Right cardiac atrium (tissue), 5 donors: ENCODE data around the gene TENM4. TPM values are rescaled to one million over a fixed set of nuclear protein-coding genes. Genes with fewer than 3 reads are reported as not detected.

Source experiments
- ATAC-seq, 2 donors: fragments of 200-7000 bp; cut with Tn5 transposase; one replicate each; pipeline versions ENCODE4 v1.8.0 to v1.9.1; 2020; ENCODE audit warnings: moderate library complexity in 2 of 2, mild to moderate bottlenecking in 1 of 2
- DNase-seq, 3 donors: peaks; one replicate each; pipeline ENCODE4 v3.0.0-alpha.2; 2020
- H3K27ac ChIP-seq: one replicate; pipeline ENCODE4 v1.5.1; 2013; ENCODE audit warnings: mild to moderate bottlenecking, low read length, control low read depth, moderate library complexity
- H3K27me3 ChIP-seq: one replicate; pipeline ENCODE4 v1.6.1; 2013; ENCODE audit not compliant: control insufficient read depth, insufficient read depth
- H3K4me1 ChIP-seq: one replicate; pipeline ENCODE4 v1.6.1; 2013; ENCODE audit warnings: low read length; ENCODE audit not compliant: control insufficient read depth, insufficient read depth
- H3K4me3 ChIP-seq: one replicate; pipeline ENCODE4 v1.5.1; 2013; ENCODE audit warnings: low read length, control low read depth
- H3K9me3 ChIP-seq: one replicate; pipeline ENCODE4 v1.6.1; 2013; ENCODE audit warnings: low read length; ENCODE audit not compliant: control insufficient read depth
- WGBS: extraction: QIAGEN DNeasy Blood & Tissue Kit; methylation state at CpG from one replicate; pipeline ENCODE4 v1.1.7; 2013; 5-methylcytosine and 5-hydroxymethylcytosine counted together
- intact Hi-C, 4 donors: fragments of 100-400 bp; cut with DNase I; formaldehyde crosslinking; loops; one replicate each; pipeline versions ENCODE4 v1.11.0 to v1.14.0; 2022 to 2023
- polyA plus RNA-seq: library from polyadenylated mRNA; stranded (reverse); fragments of 200-250 nt; gene quantifications from one replicate; pipeline ENCODE4 v1.2.3, GENCODE V29; 2013
- total RNA-seq, 4 donors: library from RNA; stranded (reverse); fragmentation: NEBNext Ultra II Directional; extraction: Animal tissue kit (Norgen Biotek cat#: 25700); gene quantifications; one replicate each; pipeline ENCODE4 v1.2.1, GENCODE V29; 2021
- donor health status: healthy with polysubstance abuse.
- donor health status: DM: no; HTN: yes; CAD: no.
- donor health status: DM: no; HTN: no; CAD: no.
- donor health status: DM: no; HTN: yes; CAD: no; lungs with severe emphysema.
- donor health status: DM: yes; HTN: yes; CAD: no.

The TENM4 gene
- total and polyA plus RNA-seq, 5 donors = 0.26 to 2.3 (median 0.71) TPM

DNA sequence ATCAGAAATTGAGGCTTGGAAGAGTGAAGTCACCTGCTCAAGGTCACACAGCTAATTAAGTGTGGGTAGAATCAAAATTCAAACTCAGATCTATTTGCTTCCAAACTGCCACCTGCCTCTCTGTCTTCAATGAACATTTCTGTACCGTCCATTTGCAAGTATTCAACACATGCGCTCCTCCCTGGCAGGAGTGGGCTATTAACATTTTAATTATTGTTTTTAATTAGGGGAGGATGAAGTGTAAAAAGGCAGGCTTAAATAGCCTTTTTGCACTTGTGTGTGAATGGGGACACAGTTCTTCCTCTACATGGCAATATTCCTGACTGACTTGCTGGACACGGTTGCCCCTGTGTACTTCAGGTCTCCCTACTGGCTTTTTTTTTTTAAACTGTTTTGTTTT, 751.7 kb downstream of the TENM4 start:
- ATAC-seq = no peak
- H3K27me3 ChIP-seq = no peaks in the 10 kb centered on the region
- 81% methylated on average over 3 of the region's 3 CpGs for WGBS
- no peak overlapping the region for H3K27ac ChIP-seq
- no peaks in the 10 kb centered on the region for H3K4me1 ChIP-seq
- H3K9me3 ChIP-seq = no peaks in the 10 kb centered on the region
- H3K4me3 ChIP-seq = no peak overlapping the region
- DNase-seq = no peak
- intact Hi-C loops = no loop called here

DNA sequence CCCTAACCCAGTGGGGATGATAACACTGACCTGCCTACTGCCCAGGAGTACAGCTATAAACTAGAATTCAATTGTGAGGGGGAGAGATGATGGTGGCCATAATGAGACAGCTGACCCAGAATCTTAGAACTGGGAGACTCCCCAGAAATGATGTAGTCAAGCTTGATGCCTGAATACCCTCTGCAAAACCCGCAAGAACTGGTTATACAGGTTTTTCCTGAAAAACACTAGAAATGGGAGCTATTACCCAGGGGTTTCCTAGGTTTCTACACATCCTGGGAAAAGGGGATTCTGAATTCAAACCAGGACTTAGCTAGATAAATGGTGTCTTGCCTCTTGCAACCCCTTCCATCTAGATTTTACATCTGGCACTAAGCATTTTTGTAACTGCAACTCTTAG, 752.4 kb downstream of the TENM4 start:
- H3K27ac ChIP-seq = no peak overlapping the region
- H3K4me3 ChIP-seq = no peak overlapping the region
- intact Hi-C loops = no loop called here
- no peaks in the 10 kb centered on the region for H3K27me3 ChIP-seq
- DNase-seq (no peak), ATAC-seq (no peak)
- no peaks in the 10 kb centered on the region for H3K4me1 ChIP-seq
- WGBS = 80% methylated on average over 1 of the region's 1 CpG
- H3K9me3 ChIP-seq = no peaks in the 10 kb centered on the region

DNA sequence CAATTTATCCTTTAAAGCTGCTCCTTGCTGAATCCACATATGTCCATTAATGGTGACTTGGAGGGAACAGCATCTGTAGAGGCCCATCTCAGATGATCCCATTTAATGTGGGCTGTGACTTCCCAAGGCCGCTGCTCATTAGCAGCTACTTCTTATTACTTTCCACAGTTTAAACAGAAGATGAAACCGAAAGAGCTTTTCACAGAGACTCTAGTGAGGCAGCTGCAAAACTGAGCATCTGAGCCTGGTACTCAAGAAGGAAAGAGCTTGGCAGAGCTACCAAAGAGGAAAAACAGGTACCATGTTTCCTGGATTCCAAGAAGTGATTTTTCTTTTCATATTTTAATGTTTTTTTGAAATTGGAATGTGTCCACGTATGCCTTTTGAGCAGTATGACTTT, 755.7 kb downstream of the TENM4 start:
- Histone ChIP-seq H3K4me1 (no peaks in the 10 kb centered on the region), H3K27ac (no peak overlapping the region), H3K4me3 (no peak overlapping the region), H3K27me3 (no peaks in the 10 kb centered on the region), H3K9me3 (no peaks in the 10 kb centered on the region)
- intact Hi-C loops = no loop called here
- DNase-seq = no peak
- ATAC-seq = no peak
- WGBS = 80% methylated on average over 3 of the region's 3 CpGs

DNA sequence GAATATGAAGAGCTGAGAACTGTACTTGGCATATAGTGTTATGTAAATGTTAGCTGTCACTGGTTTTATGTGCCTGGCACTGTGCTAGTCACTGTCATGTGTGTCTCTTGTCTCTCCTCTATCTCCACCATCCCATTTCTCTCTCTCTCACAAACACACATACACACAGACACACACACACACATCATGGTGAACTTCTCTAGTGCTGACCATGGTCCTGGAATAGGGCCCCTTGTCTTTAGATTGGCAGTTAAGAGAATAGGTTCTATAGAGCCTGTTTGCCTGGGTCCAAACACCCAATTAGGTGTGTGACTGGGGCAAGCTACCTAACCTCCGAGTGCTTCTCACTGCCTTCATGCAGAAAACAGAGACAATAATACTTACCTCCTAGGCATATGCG, 756.5 kb downstream of the TENM4 start:
- Histone ChIP-seq H3K27ac (no peak overlapping the region), H3K9me3 (no peaks in the 10 kb centered on the region), H3K4me3 (no peak overlapping the region), H3K4me1 (no peaks in the 10 kb centered on the region), H3K27me3 (no peaks in the 10 kb centered on the region)
- 81% methylated on average over 2 of the region's 2 CpGs for WGBS
- ATAC-seq = no peak
- intact Hi-C loops = no loop called here
- no peak for DNase-seq

DNA sequence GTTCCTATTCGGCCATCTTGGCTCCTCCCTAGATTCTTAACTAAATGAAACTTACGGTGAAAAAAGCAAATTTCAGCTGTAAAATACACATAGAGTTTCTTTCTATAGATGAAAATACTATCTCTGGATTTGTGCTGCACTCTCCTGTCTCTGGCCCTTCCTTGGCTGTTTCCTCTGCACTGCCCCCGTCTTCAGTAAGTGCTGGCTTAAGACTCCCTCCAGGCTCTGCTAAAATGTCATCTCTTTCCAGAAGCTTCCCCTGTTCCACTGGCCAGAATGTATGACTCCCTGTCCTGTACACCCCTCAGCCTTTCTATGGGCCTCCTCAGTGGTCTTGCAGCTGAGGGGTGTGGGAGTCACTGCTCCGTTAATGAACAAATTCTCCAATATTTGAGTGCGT, 757.1 kb downstream of the TENM4 start:
- H3K27me3 ChIP-seq = no peaks in the 10 kb centered on the region
- WGBS = 83% methylated on average over 5 of the region's 5 CpGs
- no peak overlapping the region for H3K27ac ChIP-seq
- no peak for ATAC-seq
- no peaks in the 10 kb centered on the region for H3K9me3 ChIP-seq
- H3K4me1 ChIP-seq = no peaks in the 10 kb centered on the region
- intact Hi-C loops = no loop called here
- no peak for DNase-seq
- no peak overlapping the region for H3K4me3 ChIP-seq

DNA sequence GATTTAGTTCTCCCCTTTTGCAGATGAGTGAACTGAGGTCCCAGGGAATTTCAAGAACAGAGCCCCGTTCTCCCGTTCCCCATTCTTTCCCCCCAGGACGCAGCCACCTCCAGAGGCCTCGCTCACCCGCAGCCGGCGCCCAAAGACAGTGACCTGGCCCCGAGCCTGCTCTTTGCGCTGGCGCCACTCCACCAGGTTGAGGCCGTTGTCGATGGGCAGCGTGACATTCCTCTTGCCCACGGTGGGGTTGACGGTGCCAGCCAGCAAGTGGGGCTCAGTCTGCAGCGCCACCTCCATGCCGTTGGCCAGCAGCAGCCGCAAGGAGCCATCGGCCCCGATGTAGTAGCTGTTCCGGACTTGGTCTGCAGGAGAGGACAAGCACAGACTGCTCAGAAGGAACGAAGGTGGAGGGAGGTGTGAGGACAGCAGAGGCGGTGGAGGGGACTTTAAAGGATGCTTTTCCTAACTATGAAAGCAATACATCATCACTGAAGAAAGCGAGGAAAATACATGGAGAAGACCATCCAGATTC, 764.7 kb downstream of the TENM4 start:
- no peak overlapping the region for H3K4me3 ChIP-seq
- no peak overlapping the region for H3K27ac ChIP-seq
- H3K27me3 ChIP-seq = no peaks in the 10 kb centered on the region
- no peaks in the 10 kb centered on the region for H3K9me3 ChIP-seq
- intact Hi-C loops = no loop called here
- 91% methylated on average over 24 of the region's 24 CpGs for WGBS
- no peak for DNase-seq
- no peaks in the 10 kb centered on the region for H3K4me1 ChIP-seq
- ATAC-seq = no peak

DNA sequence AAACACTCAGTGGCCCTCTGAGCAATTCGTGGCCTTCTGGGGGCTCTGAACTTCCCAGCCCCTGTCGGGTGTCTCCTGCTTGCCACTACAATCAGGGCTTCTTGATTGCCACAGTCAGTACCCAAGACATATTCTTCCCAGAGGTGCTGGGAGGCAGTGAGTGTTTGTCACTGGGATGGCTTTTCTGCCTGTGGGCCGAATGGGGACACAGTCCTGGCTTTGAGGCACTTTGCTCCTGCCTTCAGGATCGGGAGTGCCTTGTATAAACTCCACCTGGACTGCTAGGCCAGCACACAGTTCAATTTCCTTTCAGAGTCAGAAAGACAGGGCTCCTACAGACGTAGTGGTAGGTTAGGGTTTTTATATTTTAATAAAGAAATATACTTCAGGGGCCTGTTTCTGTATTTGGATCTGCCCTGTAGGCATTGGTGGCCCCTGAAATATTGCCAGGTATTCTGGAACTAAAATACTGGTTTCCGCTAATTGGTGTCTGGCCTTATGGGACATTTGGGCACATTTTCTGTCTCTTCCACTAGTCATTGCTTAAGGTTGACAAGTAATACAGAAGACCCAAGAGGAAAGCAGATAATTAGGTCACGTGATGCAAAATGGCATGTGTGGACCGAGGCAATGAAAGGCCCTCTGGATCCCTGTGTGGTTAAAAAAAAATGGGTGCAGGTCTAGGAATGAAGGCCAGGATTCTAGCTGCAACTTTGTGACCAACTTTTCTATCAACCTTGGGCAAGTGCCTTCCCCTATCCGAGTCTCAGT, 767.8 kb downstream of the TENM4 start:
- Histone ChIP-seq H3K4me1 (no peaks in the 10 kb centered on the region), H3K9me3 (no peaks in the 10 kb centered on the region), H3K27ac (no peak overlapping the region), H3K4me3 (no peak overlapping the region), H3K27me3 (no peaks in the 10 kb centered on the region)
- 73% methylated on average over 9 of the region's 9 CpGs for WGBS
- no peak for ATAC-seq
- intact Hi-C loops = no loop called here
- DNase-seq = no peak

DNA sequence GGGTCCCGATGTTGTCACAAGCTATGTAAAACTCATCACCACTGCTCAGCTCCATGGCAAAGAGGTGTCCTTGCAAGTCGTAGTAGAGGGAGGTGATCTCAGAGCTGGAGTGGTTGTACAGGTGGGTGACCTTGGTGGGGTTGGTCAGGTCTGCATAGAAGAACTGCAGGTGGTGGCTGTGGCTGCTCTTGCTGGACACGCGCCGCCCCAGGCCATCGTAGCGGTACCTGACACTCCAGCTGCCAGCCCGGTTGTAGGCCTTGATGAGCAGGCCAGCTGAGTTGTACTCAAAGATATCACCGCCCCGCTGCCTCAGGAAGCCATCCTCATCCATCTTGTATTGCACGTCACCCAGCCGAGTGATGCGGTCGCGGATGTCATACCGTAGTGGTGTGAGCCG, 771.6 kb downstream of the TENM4 start:
- no peaks in the 10 kb centered on the region for H3K27me3 ChIP-seq
- intact Hi-C loops = no loop called here
- H3K4me1 ChIP-seq = no peaks in the 10 kb centered on the region
- no peak for DNase-seq
- H3K27ac ChIP-seq = no peak overlapping the region
- ATAC-seq = no peak
- WGBS = 98% methylated on average over 17 of the region's 17 CpGs
- H3K9me3 ChIP-seq = no peaks in the 10 kb centered on the region
- no peak overlapping the region for H3K4me3 ChIP-seq

DNA sequence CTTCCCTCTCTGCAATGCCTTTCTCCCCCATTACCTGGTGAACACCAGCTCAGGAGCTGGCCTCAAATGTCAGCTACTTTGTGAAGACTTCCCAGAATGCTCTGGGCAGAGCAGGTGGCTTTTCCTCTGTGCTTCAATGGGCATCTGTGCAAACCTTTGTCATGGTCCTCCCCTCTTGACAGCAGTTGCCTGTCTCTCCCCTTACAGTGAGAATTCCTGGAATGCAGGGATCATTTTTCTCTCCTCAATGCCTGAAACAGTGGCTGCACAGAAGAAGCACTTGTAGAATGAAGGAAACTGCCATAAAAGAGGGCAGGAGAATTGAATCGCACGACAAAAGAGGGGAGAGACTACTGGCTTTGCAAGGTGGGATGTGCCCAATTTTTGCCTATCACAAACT, 773.4 kb downstream of the TENM4 start:
- Histone ChIP-seq H3K9me3 (no peaks in the 10 kb centered on the region), H3K27ac (no peak overlapping the region), H3K27me3 (no peaks in the 10 kb centered on the region), H3K4me3 (no peak overlapping the region), H3K4me1 (no peaks in the 10 kb centered on the region)
- DNase-seq (no peak), ATAC-seq (no peak)
- WGBS = 71% methylated on average over 2 of the region's 2 CpGs
- intact Hi-C loops = no loop called here

DNA sequence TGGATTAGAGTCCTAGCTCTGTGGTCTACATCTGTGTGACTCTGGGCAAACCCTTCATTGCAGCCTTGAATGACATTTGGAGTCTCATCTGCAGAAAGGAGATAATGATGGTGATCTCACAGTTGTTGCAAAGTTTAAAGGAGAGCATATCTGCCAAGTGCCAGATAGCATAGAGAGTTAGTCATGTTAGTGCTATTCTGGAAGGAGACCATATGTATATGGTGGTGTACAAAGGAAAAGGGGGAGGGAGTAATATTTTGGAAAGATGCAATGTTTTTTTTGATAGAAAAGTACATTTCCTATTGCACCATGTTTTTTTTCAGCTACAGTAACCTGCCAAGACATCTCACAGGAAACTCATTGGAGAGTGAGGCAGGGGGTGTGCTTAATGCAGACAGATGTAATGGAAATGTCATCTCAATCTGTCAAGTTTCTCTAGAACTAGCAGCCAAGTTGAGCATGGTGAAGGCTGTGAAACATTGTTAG, 774.1 kb downstream of the TENM4 start:
- no peaks in the 10 kb centered on the region for H3K27me3 ChIP-seq
- ATAC-seq (no peak), DNase-seq (no peak)
- intact Hi-C loops = no loop called here
- H3K9me3 ChIP-seq = no peaks in the 10 kb centered on the region
- H3K27ac ChIP-seq = no peak overlapping the region
- H3K4me3 ChIP-seq = no peak overlapping the region
- no peaks in the 10 kb centered on the region for H3K4me1 ChIP-seq

DNA sequence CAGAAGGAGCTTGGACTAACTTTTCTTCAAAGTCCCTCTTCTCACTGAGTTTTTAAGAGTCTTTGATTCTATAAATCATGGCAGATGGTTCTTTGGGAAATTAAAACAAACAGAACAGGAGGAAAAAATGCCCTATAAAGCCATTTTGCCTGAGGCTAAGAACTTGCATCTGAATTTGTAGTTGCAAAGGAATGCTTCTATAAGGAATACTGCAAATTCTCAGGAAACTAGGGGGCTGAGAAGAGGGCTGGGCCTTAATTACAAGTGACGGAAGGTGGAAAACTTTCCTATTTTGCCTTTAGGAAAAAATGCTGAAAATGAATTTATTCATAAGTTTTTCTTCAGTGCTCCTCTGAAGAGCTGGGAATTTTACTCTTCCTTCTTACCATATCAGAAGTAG, 776.2 kb downstream of the TENM4 start:
- no peak for ATAC-seq
- Histone ChIP-seq H3K4me3 (no peak overlapping the region), H3K27me3 (no peaks in the 10 kb centered on the region), H3K9me3 (no peaks in the 10 kb centered on the region), H3K4me1 (no peaks in the 10 kb centered on the region), H3K27ac (no peak overlapping the region)
- 89% methylated on average over 1 of the region's 1 CpG for WGBS
- intact Hi-C loops = no loop called here
- no peak for DNase-seq

DNA sequence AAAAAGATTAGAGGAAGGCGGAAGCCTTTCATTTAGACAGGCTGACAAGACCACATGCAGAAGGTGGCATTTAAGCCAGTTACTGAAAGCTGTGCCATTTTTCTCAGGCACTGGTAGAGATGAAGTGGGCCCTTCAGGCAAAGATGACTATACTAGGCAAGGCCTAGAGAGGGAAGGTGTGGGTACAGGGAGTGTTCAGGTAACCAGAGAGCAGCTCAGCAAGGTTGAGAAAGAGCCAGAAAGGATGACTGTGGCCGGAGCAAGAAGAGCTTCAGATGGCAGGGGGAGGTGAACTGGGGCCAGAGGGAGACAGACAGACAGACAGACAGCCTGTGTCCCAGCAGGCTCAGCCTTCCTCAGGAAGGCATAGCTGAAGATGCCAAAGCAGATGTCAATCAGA, 778.0 kb downstream of the TENM4 start:
- 94% methylated on average over 2 of the region's 2 CpGs for whole genome bisulfite sequencing
- ATAC-seq = no peak

More for the DNA sequence above, 778.0 kb downstream of the TENM4 start:
- no peaks in the 10 kb centered on the region for H3K4me1 ChIP-seq
- H3K27ac ChIP-seq = no peak overlapping the region
- DNase-seq = no peak
- H3K27me3 ChIP-seq = no peaks in the 10 kb centered on the region
- intact Hi-C loops = no loop called here
- no peaks in the 10 kb centered on the region for H3K9me3 ChIP-seq
- H3K4me3 ChIP-seq = no peak overlapping the region
